ENCODE measurements around the gene CEBPE.
"Not testable (repeated sequence)": the region's sequence is repeated elsewhere in the genome, so short reads cannot be mapped to it uniquely, and the experiment has no call there.

GRCh38 chr14:23108169-23108568 lies 10.9 kb downstream of the CEBPE start:
- not testable (repeated sequence) for TF ChIP-seq CTCF (conservative IDR thresholded peaks at IDR 0.05); EZH2 (IDR thresholded peaks at IDR 0.05; ENCODE audit: low read depth)
